Gastrocnemius medialis (tissue), 4 donors: ENCODE measurements around the gene KLLN. TPM values are rescaled to one million over a fixed set of nuclear protein-coding genes. Genes with fewer than 3 reads are reported as not detected.
"Not testable (repeated sequence)": the region's sequence is repeated elsewhere in the genome, so short reads cannot be mapped to it uniquely, and the experiment has no call there.

Experiments
- ATAC-seq, 2 donors: fragments of 150-250 bp; one replicate each; pipeline ENCODE4 v1.9.1; 2016
- DNase-seq, 2 donors: peaks; one replicate each; pipeline ENCODE4 v3.0.0-alpha.2; 2019
- H3K27ac ChIP-seq, 4 donors: fragments of 200-600 bp; sonication (generic); 1 replicate in 1 of 4; 2 replicates in 3 of 4; pipeline ENCODE4 v1.5.1; 2016 to 2018; ENCODE audit warnings: mild to moderate bottlenecking in 2 of 4, moderate library complexity in 1 of 4
- H3K27me3 ChIP-seq, 3 donors: fragments of 200-600 bp; sonication (generic) in 2 of 3; 1 replicate in 1 of 3; 2 replicates in 2 of 3; pipeline versions ENCODE4 v1.5.1 to v1.6.0; 2016 to 2019; ENCODE audit warnings: mild to moderate bottlenecking in 1 of 3, moderate library complexity in 1 of 3
- H3K36me3 ChIP-seq, 2 donors: fragments of 200-600 bp; sonication (generic) in 1 of 2; one replicate each; pipeline ENCODE4 v1.5.1; 2017 to 2018
- H3K4me1 ChIP-seq, 2 donors: fragments of 200-600 bp; sonication (generic) in 1 of 2; one replicate each; pipeline ENCODE4 v1.5.1; 2016 to 2017; ENCODE audit warnings: mild to moderate bottlenecking in 2 of 2
- H3K4me3 ChIP-seq, 4 donors: fragments of 200-600 bp; sonication (generic) in 3 of 4; 1 replicate in 1 of 4; 2 replicates in 3 of 4; pipeline ENCODE4 v1.5.1; 2016 to 2019; ENCODE audit warnings: mild to moderate bottlenecking in 2 of 4
- H3K9me3 ChIP-seq, 3 donors: fragments of 200-600 bp; sonication (generic) in 2 of 3; 1 replicate in 1 of 3; 2 replicates in 2 of 3; pipeline ENCODE4 v1.5.1; 2016 to 2019
- CTCF ChIP-seq, 5 experiments: fragments of 450-650 bp in 3 of 5; fragments of 200-600 bp in 2 of 5; sonication (generic) in 2 of 5; IDR thresholded peaks in 4 of 5; conservative IDR thresholded peaks in 1 of 5; 1 replicate in 4 of 5; 2 replicates in 1 of 5; pipeline ENCODE4 v1.5.1; 2016 to 2019; ENCODE audit warnings: antibody characterized with exemption in 5 of 5, mild to moderate bottlenecking in 3 of 5, moderate library complexity in 3 of 5
- POLR2A ChIP-seq, 2 donors: fragments of 450-650 bp; IDR thresholded peaks; one replicate each; pipeline ENCODE4 v1.6.1; 2017; ENCODE audit warnings: antibody characterized with exemption in 2 of 2, mild to moderate bottlenecking in 2 of 2, moderate library complexity in 2 of 2
- in situ Hi-C, 4 donors: fragments of 200-750 bp; cut with MboI; loops; one replicate each; pipeline versions ENCODE4 v1.15.0 to v1.8.0; 2017; ENCODE audit warnings: low sequenced_read_pairs in 4 of 4
- intact Hi-C: fragments of 100-400 bp; cut with DNase I; formaldehyde crosslinking; loops from one replicate; pipeline ENCODE4 v1.15.1; 2023; ENCODE audit warnings: low total_unique reads
- total RNA-seq, 4 donors: library from RNA; depleted of rRNA; stranded (reverse); fragments of >200 nt; gene quantifications; one replicate each; pipeline versions ENCODE4 v1.1.0 to v1.2.3, GENCODE V29; 2016

Gene KLLN
- total RNA-seq, 4 donors from 2014 or later: 0.10 to 0.39 (median 0.22) TPM

- Histone ChIP-seq H3K27ac (no peak overlapping the region), H3K27me3 (no peaks in the 10 kb centered on the region), H3K4me3 (no peak overlapping the region), H3K9me3 (no peaks in the 10 kb centered on the region), H3K4me1 (peaks cover 0 to 3% of the 10 kb centered on the region in 2 donors), H3K36me3 (no peaks in the 10 kb centered on the region)
- TF ChIP-seq CTCF (IDR thresholded peaks at IDR 0.05 in 4 of 5, conservative IDR thresholded peaks at IDR 0.05 in 1 of 5): no peak
- no peak for TF ChIP-seq POLR2A (IDR thresholded peaks at IDR 0.05)
- DNase-seq: no peak
- no peak for ATAC-seq
- intact Hi-C loops: no loop called here
- in situ Hi-C loops: loop anchor here in 1 of 4 donors (25.0 kb wide), 1 partner anchor 713 kb away; no protein-coding TSS in a partner anchor
These were observed 14.3 kb downstream of the KLLN start for GRCh38 chr10:87849001-87849400.

GRCh38 chr10:87847550-87847949, 15.8 kb downstream of the KLLN start:
- intact Hi-C loops: no loop called here
- no peak for ATAC-seq
- Histone ChIP-seq H3K27me3 (no peaks in the 10 kb centered on the region), H3K4me3 (no peak overlapping the region), H3K36me3 (no peaks in the 10 kb centered on the region), H3K9me3 (no peaks in the 10 kb centered on the region), H3K27ac (no peak overlapping the region), H3K4me1 (peaks cover 0 to 3% of the 10 kb centered on the region in 2 donors)
- in situ Hi-C loops: loop anchor here in 1 of 4 donors (25.0 kb wide), 1 partner anchor 715 kb away; no protein-coding TSS in a partner anchor
- TF ChIP-seq POLR2A (IDR thresholded peaks at IDR 0.05): no peak
- no peak for TF ChIP-seq CTCF (IDR thresholded peaks at IDR 0.05 in 4 of 5, conservative IDR thresholded peaks at IDR 0.05 in 1 of 5)
- no peak for DNase-seq

GRCh38 chr10:87846711-87847110, 16.6 kb downstream of the KLLN start:
- H3K27ac ChIP-seq, ATAC-seq, H3K9me3 ChIP-seq, DNase-seq, H3K36me3 ChIP-seq, H3K27me3 ChIP-seq, intact Hi-C loops, H3K4me1 ChIP-seq, H3K4me3 ChIP-seq: not testable (repeated sequence)
- in situ Hi-C loops: loop anchor here in 1 of 4 donors (25.0 kb wide), 1 partner anchor 716 kb away; no protein-coding TSS in a partner anchor

GRCh38 chr10:87846023-87846422, 17.3 kb downstream of the KLLN start:
- H3K36me3 ChIP-seq: no peaks in the 10 kb centered on the region
- no peak for ATAC-seq
- DNase-seq: no peak
- TF ChIP-seq CTCF (IDR thresholded peaks at IDR 0.05 in 4 of 5, conservative IDR thresholded peaks at IDR 0.05 in 1 of 5): no peak
- TF ChIP-seq POLR2A (IDR thresholded peaks at IDR 0.05): no peak
- no peak overlapping the region for H3K4me3 ChIP-seq
- H3K27ac ChIP-seq: no peak overlapping the region
- H3K27me3 ChIP-seq: no peaks in the 10 kb centered on the region
- in situ Hi-C loops (loop anchor here in 1 of 4 donors (25.0 kb wide), 1 partner anchor 716 kb away; no protein-coding TSS in a partner anchor), intact Hi-C loops (no loop called here)
- H3K9me3 ChIP-seq: no peaks in the 10 kb centered on the region
- H3K4me1 ChIP-seq: peaks cover 0 to 3% of the 10 kb centered on the region in 2 donors

- in situ Hi-C loops (loop anchor here in 1 of 4 donors (25.0 kb wide), 1 partner anchor 717 kb away; no protein-coding TSS in a partner anchor), intact Hi-C loops (no loop called here)
- no peaks in the 10 kb centered on the region for H3K9me3 ChIP-seq
- DNase-seq: no peak
- ATAC-seq: no peak
- no peak overlapping the region for H3K27ac ChIP-seq
- H3K4me3 ChIP-seq: no peak overlapping the region
- no peak for TF ChIP-seq CTCF (IDR thresholded peaks at IDR 0.05 in 4 of 5, conservative IDR thresholded peaks at IDR 0.05 in 1 of 5)
- no peak for TF ChIP-seq POLR2A (IDR thresholded peaks at IDR 0.05)
- H3K4me1 ChIP-seq: no peaks in the 10 kb centered on the region
- H3K27me3 ChIP-seq: no peaks in the 10 kb centered on the region
- no peaks in the 10 kb centered on the region for H3K36me3 ChIP-seq
These were observed 17.7 kb downstream of the KLLN start for GRCh38 chr10:87845624-87845998.
